Stimulated activated CD4-positive, alpha-beta T cell treated with anti-CD3 and anti-CD28 coated beads, Interleukin-12 subunit alpha, Interleukin-12 subunit beta, amount 100 ng/mL, for 48 hours (primary cell): ENCODE results near the gene KCNG4.
"Not testable (repeated sequence)": the region's sequence is repeated elsewhere in the genome, so short reads cannot be mapped to it uniquely, and the experiment has no call there.

Source experiments
- DNase-seq, 3 donors: peaks; one replicate each; pipeline ENCODE4 v3.0.0-alpha.2; 2020; ENCODE audit warnings: low read depth in 2 of 3, low spot score in 1 of 3

Gene KCNG4

DNA sequence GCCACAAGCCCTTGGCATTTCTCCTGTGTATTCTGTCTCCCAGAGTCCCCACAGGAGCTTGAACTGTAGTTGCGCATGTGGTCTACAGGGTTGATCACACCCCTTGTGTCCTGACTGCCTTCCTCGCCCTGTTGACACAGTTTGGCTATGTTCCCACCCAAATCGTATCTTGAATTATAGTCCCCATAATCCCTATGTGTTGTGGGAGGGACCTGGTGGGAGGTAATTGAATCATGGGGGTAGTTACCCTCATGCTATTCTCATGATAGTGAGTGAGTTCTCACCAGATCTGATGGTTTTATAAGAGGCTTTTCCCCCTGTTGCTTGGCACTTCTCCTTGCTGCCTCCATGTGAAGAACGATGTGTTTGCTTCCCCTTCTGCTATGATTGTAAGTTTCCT, 27.7 kb downstream of the KCNG4 start:
- DNase-seq: no peak

DNA sequence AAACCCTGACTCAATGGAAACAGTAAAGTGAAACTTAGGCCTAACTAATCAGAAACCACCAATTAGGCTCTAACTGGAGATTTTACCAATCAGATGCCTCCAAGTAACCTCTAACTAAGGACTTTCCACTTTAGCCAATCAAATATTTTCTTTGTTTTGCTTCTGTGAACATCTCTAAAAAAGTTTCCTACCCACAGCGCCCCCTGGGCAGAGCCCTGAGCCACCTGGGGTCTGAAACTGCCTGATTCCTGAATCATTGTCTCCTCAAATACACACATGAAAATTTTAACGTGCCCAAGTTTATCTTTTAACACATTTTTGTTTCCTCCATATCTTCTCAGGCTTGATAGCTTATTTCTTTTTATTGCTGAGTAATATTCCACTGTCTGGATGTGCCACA, 29.8 kb downstream of the KCNG4 start:
- no peak for DNase-seq

DNA sequence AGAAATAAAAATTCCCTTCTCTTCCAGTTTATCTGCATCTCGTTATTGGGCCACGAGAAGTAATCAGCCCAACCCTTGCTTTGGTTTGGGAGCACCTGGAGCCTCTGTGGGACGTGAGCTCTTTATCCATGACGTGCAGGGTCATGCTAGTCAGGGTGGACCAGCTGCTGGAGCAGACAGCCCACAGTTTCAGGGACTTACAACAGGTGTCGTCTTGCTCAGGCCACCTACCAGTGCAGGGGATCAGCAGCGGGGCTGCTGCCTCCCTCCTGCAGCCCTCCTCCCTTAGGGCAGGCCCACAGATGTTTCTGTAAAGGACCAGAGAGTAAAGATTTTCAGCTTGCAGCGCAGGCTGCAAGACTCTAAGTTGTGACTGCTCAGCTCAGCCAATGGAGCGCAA, 31.9 kb downstream of the KCNG4 start:
- no peak for DNase-seq

DNA sequence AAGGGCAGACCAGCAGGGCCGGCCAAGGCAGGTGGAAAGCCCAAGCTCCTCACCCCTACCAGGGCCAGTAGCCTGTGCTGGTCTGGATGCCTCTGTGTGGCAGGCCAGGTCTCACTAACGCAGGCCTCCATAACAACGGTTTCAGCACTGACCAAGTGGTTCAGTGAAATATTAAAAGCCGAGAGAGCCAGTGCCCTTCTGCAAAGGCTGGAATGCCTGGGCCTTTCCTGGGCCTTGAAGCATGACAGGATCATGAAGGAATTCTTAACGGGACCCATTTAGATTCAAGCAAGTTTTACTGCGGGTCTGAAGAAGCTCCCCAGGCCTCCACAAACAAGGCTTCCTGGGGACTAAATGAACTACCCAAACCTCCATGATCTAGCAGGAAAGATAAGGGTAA, 32.6 kb downstream of the KCNG4 start:
- DNase-seq: no peak

DNA sequence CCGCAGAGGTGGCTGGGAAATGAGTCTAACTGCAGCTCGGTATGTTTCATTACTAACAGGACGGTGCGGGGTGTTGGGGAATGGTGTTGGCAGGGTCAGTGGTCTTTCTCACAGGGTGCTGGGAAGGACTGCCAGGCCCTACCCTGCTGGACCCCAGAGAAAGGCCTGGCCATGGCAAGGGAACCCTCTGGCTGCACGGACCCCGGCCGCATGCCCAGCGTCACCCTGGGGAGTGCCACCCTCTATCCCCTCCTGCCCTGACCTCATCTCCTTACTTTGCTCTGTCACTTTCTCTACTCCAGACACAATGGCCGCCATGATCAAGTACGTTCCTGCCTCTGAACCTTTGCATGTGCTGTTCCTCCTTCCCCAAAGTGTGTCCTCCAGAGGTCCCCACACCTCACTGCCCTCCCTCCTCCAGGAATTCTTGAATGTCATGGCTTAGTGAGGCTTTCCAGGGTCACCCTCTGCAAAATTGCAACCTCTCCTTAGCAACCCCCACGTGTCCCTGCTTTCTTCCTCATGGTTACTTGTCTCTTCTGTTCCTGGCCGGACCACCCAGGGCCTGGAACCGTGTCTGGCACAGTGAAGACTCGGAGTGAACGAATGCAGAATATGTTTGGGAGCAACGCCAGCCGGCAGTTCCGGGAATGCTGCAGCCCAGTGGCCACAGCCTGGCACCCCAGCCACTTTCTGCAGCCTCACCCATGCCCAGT, 33.7 kb downstream of the KCNG4 start:
- no peak for DNase-seq

DNA sequence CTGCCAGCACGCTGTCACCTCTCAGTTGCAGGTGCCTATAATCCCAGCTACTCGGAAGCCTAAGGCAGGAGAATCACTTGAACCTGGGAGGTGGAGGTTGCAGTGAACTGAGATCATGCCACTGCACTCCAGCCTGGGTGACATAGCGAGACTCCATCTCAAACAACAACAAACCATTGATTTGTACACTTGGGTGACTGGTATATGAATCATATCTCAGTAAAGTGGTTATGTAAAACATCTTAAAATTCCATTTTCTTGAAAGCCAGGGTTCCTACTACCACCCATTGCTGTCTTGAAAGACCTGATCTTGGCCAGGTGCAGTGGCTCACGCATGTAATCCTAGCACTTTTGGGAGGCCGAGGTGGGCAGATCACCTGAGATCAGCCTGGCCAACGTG, 34.7 kb downstream of the KCNG4 start:
- not testable (repeated sequence) for DNase-seq

DNA sequence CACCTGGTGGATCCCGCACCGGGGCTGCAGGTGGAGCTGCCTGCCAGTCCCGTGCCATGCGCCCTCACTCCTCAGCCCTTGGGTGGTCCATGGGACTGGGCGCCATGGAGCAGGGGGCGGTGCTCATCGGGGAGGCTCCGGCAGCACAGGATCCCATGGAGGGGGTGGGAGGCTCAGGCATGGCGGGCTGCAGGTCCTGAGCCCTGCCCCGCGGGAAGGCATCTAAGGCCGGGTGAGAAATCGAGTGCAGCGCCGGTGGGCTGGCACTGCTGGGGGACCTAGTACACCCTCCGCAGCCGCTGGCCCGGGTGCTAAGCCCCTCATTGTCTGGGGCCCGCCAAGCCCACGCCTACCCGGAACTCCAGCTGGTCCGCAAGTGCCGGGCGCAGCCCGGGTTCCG, 35.3 kb downstream of the KCNG4 start:
- DNase-seq: not testable (repeated sequence)

DNA sequence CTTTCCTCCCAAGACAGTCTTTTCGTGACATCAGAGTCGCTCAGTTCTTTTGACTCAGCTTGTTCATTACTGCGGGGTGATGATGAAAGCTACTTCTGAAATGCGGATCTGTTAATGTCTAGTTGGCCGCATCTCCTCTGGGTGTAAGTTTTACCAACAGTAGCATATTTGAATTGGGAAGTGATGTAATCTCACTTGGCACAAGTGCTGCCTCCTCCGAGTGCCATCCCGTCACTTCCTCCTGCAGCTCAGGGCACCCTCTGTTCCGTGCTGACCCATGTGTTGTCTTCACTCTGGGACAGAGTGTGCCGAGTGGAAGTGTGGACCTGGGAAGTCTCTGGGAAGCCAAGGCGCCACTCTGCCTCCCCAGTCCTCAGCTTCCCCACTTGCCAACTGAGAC, 40.0 kb downstream of the KCNG4 start:
- DNase-seq: no peak

DNA sequence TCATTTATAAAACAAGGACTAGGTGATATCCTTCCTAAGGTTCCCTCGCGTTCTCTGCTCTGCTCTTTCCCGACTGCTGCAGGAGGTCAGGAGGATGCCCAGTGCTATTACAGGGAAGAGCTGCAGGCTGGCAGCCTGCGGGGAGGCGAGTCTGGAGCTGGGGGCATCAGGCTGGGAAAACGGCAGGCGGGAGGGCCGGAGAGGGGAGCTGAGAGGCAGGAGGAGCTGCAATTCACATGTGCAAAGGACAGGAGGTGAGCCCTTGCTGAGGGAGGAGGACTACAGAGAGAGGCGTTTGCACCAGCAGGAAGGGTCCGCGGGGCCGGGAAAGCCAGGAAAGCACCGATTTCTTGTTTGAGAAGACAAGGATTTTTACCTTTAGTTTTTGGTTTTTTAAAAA, 40.7 kb downstream of the KCNG4 start:
- DNase-seq: no peak

DNA sequence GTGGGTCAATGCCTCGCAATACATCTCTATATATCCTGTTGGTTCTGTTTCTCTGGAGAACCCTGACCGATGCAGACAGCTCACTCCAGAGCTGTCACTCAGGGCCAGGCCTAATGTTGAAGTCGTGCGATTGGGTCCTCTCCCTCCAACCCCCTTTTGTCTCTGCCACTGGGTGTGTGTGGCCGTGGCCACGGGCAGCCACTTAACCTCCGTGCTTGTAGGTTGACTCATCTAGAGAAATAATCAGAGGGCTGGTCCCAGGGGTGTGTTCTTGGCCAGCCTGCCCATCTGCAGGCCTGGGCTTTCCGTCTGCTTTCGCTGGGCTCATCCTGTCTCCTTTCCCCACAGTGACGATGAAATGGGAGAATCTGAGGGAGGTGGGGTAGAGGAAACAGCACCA, 41.4 kb downstream of the KCNG4 start:
- no peak for DNase-seq

DNA sequence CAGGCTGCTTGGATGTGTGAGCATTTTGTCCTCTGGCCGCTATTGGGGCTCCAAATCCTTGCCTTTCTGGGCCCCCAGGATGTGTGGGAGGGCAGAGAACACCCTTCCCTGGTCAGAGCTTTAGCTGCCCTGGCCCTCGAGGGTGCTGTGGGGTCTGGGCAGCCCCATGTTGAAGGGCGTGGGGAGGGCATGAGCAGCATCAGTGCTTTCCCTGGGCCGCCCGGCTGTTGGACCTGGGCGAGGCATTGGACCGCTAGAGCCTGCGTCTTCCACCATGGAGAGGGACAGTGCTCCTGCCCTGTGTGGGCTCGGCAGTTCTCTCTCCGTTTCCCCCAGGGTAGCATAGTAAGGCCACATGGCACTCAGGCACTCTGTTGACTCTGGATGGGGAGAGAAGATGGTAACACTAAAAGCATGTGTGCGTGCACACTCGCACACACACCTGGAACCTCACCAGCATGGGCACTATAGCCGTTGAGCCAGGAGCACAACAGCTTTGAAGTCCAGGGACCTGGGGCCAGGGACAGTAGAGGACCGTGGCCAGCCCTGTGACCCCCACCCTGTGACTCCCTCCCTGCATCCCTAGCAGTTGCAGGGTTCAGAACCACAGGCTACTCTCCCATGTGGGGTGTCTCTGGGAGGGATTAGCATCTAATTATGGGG, 42.2 kb downstream of the KCNG4 start:
- no peak for DNase-seq

DNA sequence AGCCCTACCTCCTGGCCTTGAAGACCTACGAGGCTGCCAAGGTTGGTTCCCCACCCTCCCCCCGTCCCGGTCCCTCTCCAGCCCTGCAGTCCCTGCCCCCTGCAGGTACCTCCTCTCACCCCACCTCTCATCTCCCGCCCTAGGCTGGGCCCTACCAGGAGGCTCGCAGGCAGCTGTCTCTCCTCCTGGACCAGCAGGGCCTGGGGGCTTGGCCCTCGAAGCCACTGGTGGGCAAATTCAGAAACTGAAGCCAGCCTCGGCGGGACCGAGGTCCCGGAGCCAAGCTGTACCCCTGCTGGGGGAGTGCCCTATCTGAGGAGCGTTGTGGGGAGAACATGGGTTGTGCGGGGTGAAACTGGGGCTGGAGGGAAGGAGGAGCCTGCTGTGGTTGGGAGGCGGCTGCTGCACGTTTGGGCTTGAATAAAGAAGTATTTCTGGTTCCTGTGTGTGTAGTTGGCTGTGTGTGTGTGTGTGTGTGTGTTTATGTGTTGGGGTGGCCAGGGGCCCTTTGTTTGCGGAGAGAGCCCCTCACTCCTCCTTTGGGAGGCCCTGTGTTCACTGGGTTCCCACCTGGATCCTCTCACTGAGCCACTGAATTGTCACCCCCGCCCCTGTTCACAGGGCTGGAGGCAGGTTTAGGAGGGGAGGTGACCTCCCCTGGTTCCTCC, 43.0 kb downstream of the KCNG4 start:
- DNase-seq: no peak

DNA sequence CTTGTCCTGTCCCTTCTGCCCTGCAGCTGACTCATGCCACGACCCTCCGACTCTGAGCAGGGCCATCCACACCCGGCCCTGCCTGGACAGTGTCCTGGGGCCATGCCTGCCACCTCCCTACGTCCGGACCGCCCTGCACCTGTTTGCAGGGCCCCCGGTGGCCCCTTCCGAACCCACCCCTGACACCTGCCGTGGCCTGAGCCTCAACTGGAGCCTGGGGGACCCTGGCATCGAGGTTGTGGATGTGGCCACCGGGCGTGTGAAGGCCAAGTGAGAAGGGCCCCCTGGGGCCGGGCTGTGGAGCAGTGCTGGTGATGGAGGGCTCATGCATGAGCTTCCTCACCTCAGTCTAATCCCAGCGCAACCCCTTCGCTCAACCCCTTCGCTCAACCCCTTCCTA, 43.7 kb downstream of the KCNG4 start:
- DNase-seq: no peak

DNA sequence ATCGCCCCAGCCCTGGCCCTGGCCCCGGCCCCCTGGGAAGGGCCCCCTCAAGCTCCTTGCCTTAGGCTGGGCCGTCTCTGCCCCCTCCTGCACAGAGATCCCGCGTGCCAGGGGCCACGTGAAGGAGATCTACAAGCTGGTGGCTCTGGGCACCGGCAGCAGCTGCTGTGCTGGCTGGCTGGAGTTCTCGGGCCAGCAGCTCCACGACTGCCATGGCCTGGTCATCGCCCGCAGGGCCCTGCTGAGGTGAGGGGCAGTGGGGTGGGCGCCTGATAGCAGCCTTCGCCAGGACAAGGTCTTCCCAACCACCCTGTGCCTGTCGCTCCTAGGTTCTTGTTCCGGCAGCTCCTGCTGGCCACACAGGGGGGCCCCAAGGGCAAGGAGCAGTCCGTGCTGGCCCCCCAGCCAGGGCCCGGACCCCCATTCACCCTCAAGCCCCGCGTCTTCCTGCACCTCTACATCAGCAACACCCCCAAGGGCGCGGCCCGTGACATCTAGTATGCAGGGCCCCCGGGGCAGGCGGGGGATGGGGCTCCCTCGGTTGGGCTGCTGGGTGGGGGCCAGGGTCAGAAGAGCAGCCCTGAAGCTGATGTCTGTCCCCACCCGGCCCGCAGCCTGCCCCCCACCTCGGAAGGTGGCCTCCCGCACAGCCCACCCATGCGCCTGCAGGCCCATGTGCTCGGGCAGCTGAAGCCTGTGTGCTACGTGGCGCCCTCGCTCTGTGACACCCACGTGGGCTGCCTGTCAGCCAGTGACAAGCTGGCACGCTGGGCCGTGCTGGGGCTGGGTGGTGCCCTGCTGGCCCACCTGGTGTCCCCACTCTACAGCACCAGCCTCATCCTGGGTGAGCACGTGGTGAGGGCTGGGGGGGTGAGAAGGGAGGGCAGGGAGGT, 44.4 kb downstream of the KCNG4 start:
- no peak for DNase-seq

DNA sequence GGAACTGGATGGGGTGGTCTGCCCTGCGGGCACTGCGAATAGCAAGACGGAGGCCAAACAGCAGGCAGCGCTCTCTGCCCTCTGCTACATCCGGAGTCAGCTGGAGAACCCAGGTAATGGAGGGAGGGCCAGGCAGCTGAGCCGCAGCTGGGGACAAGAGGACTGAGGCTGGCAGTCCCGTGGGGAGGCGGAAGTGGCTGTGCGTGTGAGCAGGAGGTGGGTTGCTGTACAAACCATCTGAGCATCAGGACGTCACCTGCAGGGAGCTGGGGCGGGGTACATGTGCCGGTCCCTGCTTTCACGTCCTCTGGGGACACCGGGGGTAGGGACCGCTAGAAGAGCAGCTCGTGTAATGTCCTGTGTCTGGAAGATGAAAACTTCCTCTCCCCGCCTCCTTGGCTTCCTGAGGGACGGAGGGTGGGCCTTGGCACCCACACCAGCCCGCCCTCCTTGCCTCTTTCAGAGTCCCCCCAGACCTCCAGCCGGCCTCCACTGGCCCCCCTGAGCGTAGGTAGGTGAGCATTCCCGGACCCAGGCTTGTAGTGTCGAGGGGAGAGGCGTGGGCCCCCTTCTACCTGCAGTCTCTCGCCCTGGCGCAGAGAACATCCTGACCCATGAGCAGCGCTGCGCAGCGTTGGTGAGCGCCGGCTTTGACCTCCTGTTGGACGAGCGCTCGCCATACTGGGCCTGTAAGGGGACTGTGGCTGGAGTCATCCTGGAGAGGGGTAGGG, 45.2 kb downstream of the KCNG4 start:
- DNase-seq: no peak

DNA sequence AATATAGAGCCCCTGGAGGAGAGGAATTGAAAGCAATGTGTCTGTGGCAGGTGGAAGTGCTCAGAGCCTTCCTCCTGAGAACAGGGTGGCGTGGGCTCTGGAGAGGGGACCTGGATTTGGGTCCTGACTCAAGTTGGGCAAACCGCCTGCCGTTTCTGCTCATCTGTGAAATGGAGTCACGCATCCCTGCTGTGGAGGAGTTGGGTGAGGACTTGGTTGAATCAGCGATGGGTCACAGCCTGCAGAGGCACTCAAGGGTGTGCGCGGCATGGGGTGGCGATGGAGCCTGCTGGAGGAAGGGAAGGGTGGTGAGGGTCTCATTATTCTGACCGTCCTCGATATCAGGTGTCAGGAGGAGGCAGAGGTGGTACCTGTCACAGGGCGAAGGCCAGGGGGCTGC, 45.8 kb downstream of the KCNG4 start:
- DNase-seq: no peak

DNA sequence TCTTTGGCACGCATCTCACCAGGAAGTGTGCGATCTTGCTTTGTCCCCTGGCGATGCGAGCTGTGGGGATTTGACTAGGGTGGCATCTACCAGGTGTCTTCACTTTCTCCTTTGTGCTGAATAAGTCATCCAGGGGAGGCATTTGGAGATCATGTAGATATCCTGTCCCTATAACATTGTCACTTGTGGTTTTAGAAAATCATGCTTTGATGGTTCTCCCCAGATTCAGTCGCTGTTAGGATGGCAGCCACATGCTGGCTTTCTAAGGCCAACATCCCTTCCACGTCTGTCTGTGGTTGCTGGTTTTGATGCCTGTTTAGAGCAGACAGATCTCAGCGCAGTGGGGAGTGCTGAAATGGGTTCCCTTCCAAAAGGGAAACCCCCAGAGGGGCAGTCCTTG, 46.3 kb downstream of the KCNG4 start:
- DNase-seq: no peak

DNA sequence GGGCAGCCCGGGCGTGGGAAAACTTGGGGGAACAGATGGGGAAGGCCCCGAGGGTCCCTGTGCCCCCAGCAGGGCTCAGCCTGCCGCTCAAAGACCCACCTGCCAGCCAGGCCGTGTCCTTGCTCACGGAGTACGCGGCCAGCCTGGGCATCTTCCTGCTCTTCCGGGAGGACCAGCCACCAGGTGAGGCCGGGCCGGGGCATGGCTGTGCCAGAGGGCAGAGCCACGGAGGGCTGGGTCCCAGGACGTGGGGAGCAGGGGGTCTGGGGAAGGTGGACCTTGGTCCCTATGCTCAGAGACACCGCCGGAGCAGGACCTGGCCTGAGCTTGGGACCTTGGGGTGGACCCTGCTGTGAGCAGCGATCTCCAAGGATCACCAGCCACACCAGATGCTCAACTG, 48.3 kb downstream of the KCNG4 start:
- DNase-seq: no peak

DNA sequence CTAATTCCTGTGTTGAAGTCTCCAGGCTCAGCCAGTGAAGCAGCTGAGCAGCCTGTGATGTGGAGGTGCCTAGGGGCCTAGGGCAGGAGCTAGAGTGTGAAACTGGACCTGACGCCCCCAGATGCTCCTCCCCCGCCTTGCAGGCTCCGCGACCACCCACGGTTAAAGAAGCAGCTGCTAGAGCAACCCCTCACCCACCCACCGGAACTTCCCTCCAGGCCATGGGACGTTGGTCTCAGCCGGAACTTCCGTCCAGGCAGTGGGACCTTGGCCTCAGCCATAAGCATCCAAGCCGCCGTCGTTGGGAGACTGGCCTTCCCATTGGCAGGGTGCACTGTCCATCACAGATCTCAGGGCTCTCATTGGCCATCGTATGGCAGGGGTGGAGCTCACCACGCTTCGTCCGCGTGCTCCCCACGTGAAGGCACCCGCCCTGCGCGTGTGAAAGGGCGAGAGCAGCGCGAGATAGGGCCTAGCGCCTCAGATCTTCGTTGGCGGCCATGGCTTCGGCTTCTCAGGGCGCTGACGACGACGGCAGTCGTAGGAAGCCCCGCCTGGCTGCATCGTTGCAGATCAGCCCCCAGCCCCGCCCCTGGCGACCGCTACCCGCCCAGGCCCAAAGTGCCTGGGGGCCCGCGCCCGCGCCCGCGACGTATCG, 49.0 kb downstream of the KCNG4 start, which contains the start of gene ADAD2:
TSS of gene ADAD2 (plus strand) at position 427 of the 658 bp plus-strand sequence. CDS start at position 501, 74 bp downstream.
- no peak for DNase-seq
